Mucosa of descending colon (tissue), 3 donors: ENCODE measurements around the gene KRTAP2-1. TPM values are rescaled to one million over a fixed set of nuclear protein-coding genes. Genes with fewer than 3 reads are reported as not detected.
"Not testable (repeated sequence)": the region's sequence is repeated elsewhere in the genome, so short reads cannot be mapped to it uniquely, and the experiment has no call there.

Source experiments
- ATAC-seq: fragments of 200-7000 bp; cut with Tn5 transposase; one replicate; pipeline ENCODE4 v1.9.1; 2020; ENCODE audit warnings: mild to moderate bottlenecking, moderate library complexity
- DNase-seq, 3 donors: peaks; one replicate each; pipeline ENCODE4 v3.0.0-alpha.2; 2020
- H3K36me3 ChIP-seq: fragments of 200-600 bp; one replicate; pipeline ENCODE4 v1.8.0; 2021; ENCODE audit warnings: low read depth, mild to moderate bottlenecking
- H3K4me1 ChIP-seq: fragments of 200-600 bp; one replicate; pipeline ENCODE4 v1.8.0; 2021; ENCODE audit warnings: low read depth, mild to moderate bottlenecking
- H3K4me3 ChIP-seq: fragments of 200-600 bp; one replicate; pipeline ENCODE4 v1.8.0; 2021; ENCODE audit warnings: mild to moderate bottlenecking
- H3K9me3 ChIP-seq: fragments of 200-600 bp; one replicate; pipeline ENCODE4 v1.8.0; 2021; ENCODE audit warnings: mild to moderate bottlenecking
- CTCF ChIP-seq: fragments of 200-600 bp; IDR thresholded peaks from one replicate; pipeline ENCODE4 v1.8.0; 2022; ENCODE audit warnings: antibody characterized with exemption, mild to moderate bottlenecking
- intact Hi-C, 2 donors: fragments of 100-400 bp; cut with DNase I in 1 of 2; cut with micrococcal nuclease in 1 of 2; formaldehyde crosslinking; loops; one replicate each; pipeline versions ENCODE4 v1.11.0 to v1.11.1; 2022; cut with DNase I, micrococcal nuclease
- total RNA-seq, 3 donors: library from RNA; stranded (reverse); fragmentation: NEBNext Ultra II Directional in 2 of 3; extraction: Animal tissue kit (Norgen Biotek cat#: 25700) in 2 of 3; gene quantifications; one replicate each; pipeline versions ENCODE4 v1.2.1 to v1.2.4, GENCODE V29; 2021 to 2023
- donor health status: DM: no; HTN: no; CAD: no; lungs with moderate emphysema.
- donor health status: DM: no; HTN: no; CAD: no.
- donor health status: DM: no; HTN: yes; CAD: no.

The KRTAP2-1 gene
- total RNA-seq, 3 donors from 2014 or later, result not detected

DNA sequence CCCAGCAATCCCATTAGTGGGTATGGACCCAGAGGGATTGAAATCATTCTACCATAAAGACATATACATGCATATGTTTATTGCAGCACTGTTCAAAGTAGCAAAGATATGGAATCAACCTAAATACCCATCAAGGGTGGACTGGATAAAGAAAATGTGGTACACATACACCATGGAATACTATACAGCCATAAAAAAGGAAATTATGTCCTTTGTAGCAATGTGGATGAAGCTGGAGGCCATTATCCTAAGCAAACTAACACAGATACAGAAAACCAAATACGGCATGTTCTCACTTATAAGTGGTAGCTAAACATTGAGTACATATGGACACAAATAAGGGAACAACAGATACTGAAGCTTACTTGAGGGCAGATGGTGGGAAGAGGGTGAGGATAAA is 10.4 kb upstream of the KRTAP2-1 start:
- Histone ChIP-seq H3K36me3 (no peaks in the 10 kb centered on the region), H3K9me3 (no peaks in the 10 kb centered on the region), H3K4me3 (no peak overlapping the region), H3K4me1 (no peaks in the 10 kb centered on the region)
- no peak for TF ChIP-seq CTCF
- intact Hi-C loops, result no loop called here
- DNase-seq (no peak), ATAC-seq (no peak)

DNA sequence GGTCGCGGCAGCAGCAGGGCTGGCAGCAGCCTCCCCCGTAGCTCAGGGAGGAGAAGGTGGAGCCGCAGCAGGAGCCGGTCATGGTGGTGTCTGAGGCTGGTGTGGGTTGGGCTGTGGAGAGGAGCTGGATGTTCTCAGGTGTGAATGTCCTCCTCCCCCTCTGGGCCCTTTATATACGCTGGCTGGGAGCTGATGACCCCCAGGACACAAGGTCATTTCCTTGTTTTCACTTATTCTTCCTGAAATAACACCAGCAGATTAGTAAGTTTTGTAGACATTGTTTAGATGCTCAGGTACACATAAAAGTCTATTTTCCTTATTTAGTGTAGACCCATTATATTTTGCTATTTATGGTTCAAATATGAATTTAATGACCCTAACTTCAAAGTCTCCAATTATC is 8.0 kb upstream of the KRTAP2-1 start, which contains the start of gene KRTAP2-2:
KRTAP2-2 (minus strand) TSS at position 101 of the 400 bp plus-strand sequence; CDS start at position 82, 19 bp downstream.
- H3K4me3 ChIP-seq, ATAC-seq, DNase-seq, H3K36me3 ChIP-seq, H3K4me1 ChIP-seq, H3K9me3 ChIP-seq, intact Hi-C loops: not testable (repeated sequence)

DNA sequence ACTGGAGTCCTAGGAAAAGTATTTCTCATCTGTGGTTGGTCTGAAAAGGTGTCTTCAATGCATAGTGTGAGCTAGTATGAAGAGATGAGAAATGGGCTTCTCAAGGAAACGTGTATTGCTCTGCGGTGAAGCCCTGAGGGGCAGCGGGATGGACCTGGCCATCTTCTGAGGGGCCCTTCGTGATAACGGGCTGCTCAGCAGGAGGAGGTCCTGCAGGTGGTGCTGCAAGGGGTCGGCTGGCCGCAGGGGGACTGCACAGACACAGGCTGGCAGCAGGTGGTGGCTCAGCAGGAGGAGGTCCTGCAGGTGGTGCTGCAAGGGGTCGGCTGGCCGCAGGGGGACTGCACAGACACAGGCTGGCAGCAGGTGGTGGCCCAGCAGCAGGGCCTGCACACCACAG is 7.4 kb upstream of the KRTAP2-1 start:
- intact Hi-C loops, H3K4me3 ChIP-seq, DNase-seq, ATAC-seq, H3K4me1 ChIP-seq, H3K36me3 ChIP-seq, H3K9me3 ChIP-seq: not testable (repeated sequence)

DNA sequence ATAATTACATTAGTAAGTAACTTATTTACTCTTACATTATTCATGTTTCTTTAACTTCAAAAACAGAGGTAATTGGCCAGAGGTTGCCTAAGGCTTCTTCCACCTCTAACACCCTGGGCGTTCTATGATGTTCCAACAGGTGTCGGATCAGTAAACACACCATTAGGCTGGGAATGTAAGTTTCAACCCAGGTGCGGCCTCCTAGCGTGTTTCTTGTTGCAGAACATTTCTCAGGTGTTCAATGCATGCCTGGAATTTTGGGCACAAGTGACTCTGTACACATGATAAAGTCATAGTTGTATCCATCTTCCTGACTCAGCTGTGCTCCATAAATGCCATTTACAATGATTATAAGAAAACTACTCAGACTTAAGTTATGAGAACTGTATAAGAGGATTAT is 6.9 kb upstream of the KRTAP2-1 start:
- DNase-seq (no peak), ATAC-seq (no peak)
- Histone ChIP-seq H3K36me3 (no peaks in the 10 kb centered on the region), H3K4me1 (no peaks in the 10 kb centered on the region), H3K9me3 (no peaks in the 10 kb centered on the region), H3K4me3 (no peak overlapping the region)
- no peak for TF ChIP-seq CTCF
- intact Hi-C loops, result no loop called here

DNA sequence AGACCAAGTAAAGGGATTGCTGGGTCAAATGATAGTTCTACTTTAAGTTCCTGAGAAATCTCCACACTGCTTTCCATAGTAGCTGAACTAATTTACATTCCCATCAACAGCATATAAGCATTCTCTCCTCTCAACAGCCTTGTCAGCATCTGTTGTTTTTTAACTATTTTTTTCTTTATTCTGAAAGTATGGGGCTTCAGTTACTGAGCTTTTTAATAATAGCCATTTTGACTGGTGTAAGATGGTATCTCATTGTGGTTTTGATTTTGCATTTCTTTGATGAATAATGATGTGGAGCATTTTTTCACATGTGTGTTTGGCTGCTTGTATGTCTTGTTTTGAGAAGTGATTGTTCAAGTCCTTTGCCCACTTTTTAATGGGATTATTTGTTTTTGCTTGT is 5.5 kb upstream of the KRTAP2-1 start:
- intact Hi-C loops, result no loop called here
- Histone ChIP-seq H3K4me1 (no peaks in the 10 kb centered on the region), H3K9me3 (no peaks in the 10 kb centered on the region), H3K36me3 (no peaks in the 10 kb centered on the region), H3K4me3 (no peak overlapping the region)
- TF ChIP-seq CTCF, result no peak
- ATAC-seq (no peak), DNase-seq (no peak)

GRCh38 chr17:41049110-41049509 is 2.0 kb upstream of the KRTAP2-1 start:
- H3K4me1 ChIP-seq, result no peaks in the 10 kb centered on the region
- no peaks in the 10 kb centered on the region for H3K9me3 ChIP-seq
- H3K36me3 ChIP-seq, result no peaks in the 10 kb centered on the region
- ATAC-seq, result no peak
- DNase-seq, result no peak
- no peak for TF ChIP-seq CTCF
- no peak overlapping the region for H3K4me3 ChIP-seq
- intact Hi-C loops, result no loop called here

DNA sequence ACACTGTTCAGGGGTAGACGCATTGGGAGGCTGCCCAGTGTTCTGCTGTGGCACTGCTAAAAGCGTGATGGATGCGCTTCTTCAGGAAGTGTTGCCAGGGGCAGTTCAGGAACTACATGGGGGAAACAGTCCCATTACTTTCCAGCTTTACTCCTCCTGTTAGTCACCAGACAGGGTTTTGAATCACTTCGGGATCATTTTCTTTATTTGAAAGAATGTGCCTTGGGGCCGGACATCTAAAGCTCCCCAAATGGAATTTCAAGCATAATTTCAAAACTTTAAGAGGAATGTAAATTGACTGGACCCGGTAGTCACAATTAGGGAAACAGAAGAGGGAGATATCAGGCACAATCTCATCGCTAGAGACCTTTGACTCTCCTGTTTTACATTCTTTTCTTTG is 1.3 kb upstream of the KRTAP2-1 start:
- TF ChIP-seq CTCF, result no peak
- intact Hi-C loops, result no loop called here
- H3K36me3 ChIP-seq, result no peaks in the 10 kb centered on the region
- H3K4me1 ChIP-seq, result no peaks in the 10 kb centered on the region
- no peak for DNase-seq
- no peak overlapping the region for H3K4me3 ChIP-seq
- no peaks in the 10 kb centered on the region for H3K9me3 ChIP-seq
- ATAC-seq, result no peak
